ENCODE measurements around the gene GRAP2. TPM values are rescaled to one million over a fixed set of nuclear protein-coding genes. Genes with fewer than 3 reads are reported as not detected.
A peak's percentile ranks its signal among the peaks of the same experiment; 100 is the strongest.

The GRAP2 gene
- total and polyA plus RNA-seq, 10 of the 15 experiments (the other 5 are each of a cell fraction or from before 2014, with no cell fraction given), result 3.3 to 79.1 (median 59.6) TPM

DNA sequence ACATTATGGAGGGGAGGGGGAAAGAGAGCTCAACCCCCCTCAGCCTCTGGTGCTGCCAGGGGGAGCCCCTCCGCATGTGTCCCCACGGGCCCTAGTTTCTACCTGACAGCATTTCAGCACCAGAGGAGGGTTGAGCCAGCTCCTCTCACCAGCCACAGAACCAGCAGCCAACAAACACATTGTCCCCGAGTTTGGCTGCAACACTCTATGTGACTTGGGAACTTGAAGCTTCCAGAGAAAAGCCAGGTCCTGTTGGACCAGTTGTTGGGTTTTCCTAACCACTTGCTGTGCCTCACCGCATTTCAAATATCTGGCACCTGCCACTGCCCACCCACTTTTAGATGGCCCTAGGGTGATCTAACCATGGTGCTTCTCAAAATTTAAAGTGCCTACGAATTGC, 72.8 kb downstream of the GRAP2 start:
- ChIA-PET CTCF (no interaction called here), RAD21 (ENCODE audit: unreplicated experiment) (no interaction called here), SMC1A (ENCODE audit: uncharacterized antibody, unreplicated experiment) (interaction anchor here (0.8 kb wide), 1 partner anchor 228 kb away, joined by 3 read pairs; no protein-coding TSS in a partner anchor), POLR2A (interaction anchor here (1.6 kb wide), 1 partner anchor 8 kb away, joined by 3 read pairs; no protein-coding TSS in a partner anchor)
- no peak overlapping the region for H3K27ac ChIP-seq (ENCODE audit: control insufficient read depth, insufficient read depth)
- H3K79me2 ChIP-seq (ENCODE audit: control insufficient read depth, insufficient read depth, low read length), result no peaks in the 10 kb centered on the region
- peaks cover 18 to 22% of the 10 kb centered on the region in 2 experiments; a peak in 3 of 4 replicates for H3K36me3 ChIP-seq (ENCODE audit: control insufficient read depth in 2 of 2, insufficient read depth in 2 of 2, low read length in 1 of 2)
- H2AFZ ChIP-seq (ENCODE audit: control insufficient read depth, low read depth, low read length), result no peak overlapping the region
- ATAC-seq (no peak), FAIRE-seq (no peak), DNase-seq (ENCODE audit: low read depth, low spot score) (no peak)
- H4K20me1 ChIP-seq (ENCODE audit: control insufficient read depth, insufficient read depth), result no peaks in the 10 kb centered on the region
- 63% methylated on average over 5 of the region's 5 CpGs for WGBS (ENCODE audit: insufficient coverage, insufficient replicate concordance, low lambda C conversion rate, missing lambda C conversion rate)
- no peak overlapping the region for H3K4me3 ChIP-seq
- intact Hi-C loops (cut with micrococcal nuclease; ENCODE audit: unreplicated experiment), result no loop called here
- H3K4me2 ChIP-seq (ENCODE audit: control insufficient read depth, insufficient read depth), result no peak overlapping the region
- no peaks in the 10 kb centered on the region for H3K27me3 ChIP-seq (replicated peaks in 1 of 2; ENCODE audit: control insufficient read depth in 2 of 2, insufficient read depth in 2 of 2, low read length in 1 of 2)
- TF ChIP-seq POLR2AphosphoS2 (IDR thresholded peaks at IDR 0.05; ENCODE audit: low read depth, low read length), result 0 out of 2 replicates have a peak, but pooled peaks have one; percentile 45
- no peak for TF ChIP-seq SIN3A (IDR thresholded peaks at IDR 0.05; ENCODE audit: low read depth, low read length)
- no peaks in the 10 kb centered on the region for H3K4me1 ChIP-seq (ENCODE audit: control insufficient read depth, insufficient read depth, low read length)
- H3K9me3 ChIP-seq (replicated peaks; ENCODE audit: control insufficient read depth, insufficient read depth, low read length), result no peaks in the 10 kb centered on the region
- in situ Hi-C loops (cut with MboI), result no loop called here
- H3K9ac ChIP-seq (ENCODE audit: control insufficient read depth, insufficient read depth, low read length), result no peak overlapping the region
- no TSS peak for BruUV-seq (replicated peaks)

DNA sequence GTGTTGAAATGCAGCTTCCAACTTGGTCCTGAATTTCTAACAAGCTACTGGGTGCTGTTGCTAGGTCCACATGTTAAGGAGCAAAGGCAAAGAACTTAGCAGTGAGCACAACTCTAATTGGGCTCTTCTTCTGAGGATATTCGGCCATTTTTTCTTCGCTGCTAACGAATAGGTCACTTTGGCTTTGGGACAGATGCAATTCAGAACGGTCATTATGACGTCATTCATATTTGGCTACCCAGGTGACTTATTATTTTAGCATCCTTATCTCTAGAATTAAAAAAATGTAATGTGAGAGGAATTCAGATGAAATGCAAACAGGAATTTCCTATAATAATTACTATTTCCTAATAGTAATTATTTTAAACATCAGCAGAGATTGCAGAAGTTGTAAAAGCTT, 73.2 kb downstream of the GRAP2 start:
- intact Hi-C loops (cut with micrococcal nuclease; ENCODE audit: unreplicated experiment), result no loop called here
- 89% methylated on average over 5 of the region's 5 CpGs for WGBS (ENCODE audit: insufficient coverage, insufficient replicate concordance, low lambda C conversion rate, missing lambda C conversion rate)
- in situ Hi-C loops (cut with MboI), result no loop called here
- no peak overlapping the region for H3K4me2 ChIP-seq (ENCODE audit: control insufficient read depth, insufficient read depth)
- no peak overlapping the region for H3K27ac ChIP-seq (ENCODE audit: control insufficient read depth, insufficient read depth)
- no peaks in the 10 kb centered on the region for H4K20me1 ChIP-seq (ENCODE audit: control insufficient read depth, insufficient read depth)
- no peaks in the 10 kb centered on the region for H3K79me2 ChIP-seq (ENCODE audit: control insufficient read depth, insufficient read depth, low read length)
- ChIA-PET SMC1A (ENCODE audit: uncharacterized antibody, unreplicated experiment) (interaction anchor here (0.8 kb wide), 1 partner anchor 228 kb away, joined by 3 read pairs; no protein-coding TSS in a partner anchor), RAD21 (ENCODE audit: unreplicated experiment) (no interaction called here), CTCF (no interaction called here), POLR2A (interaction anchor here (1.6 kb wide), 1 partner anchor 8 kb away, joined by 3 read pairs; no protein-coding TSS in a partner anchor)
- no peak overlapping the region for H2AFZ ChIP-seq (ENCODE audit: control insufficient read depth, low read depth, low read length)
- H3K9me3 ChIP-seq (replicated peaks; ENCODE audit: control insufficient read depth, insufficient read depth, low read length), result no peaks in the 10 kb centered on the region
- DNase-seq (ENCODE audit: low read depth, low spot score) (no peak), FAIRE-seq (no peak), ATAC-seq (no peak)
- H3K27me3 ChIP-seq (replicated peaks in 1 of 2; ENCODE audit: control insufficient read depth in 2 of 2, insufficient read depth in 2 of 2, low read length in 1 of 2), result no peaks in the 10 kb centered on the region
- BruUV-seq (replicated peaks), result no TSS peak
- no peaks in the 10 kb centered on the region for H3K4me1 ChIP-seq (ENCODE audit: control insufficient read depth, insufficient read depth, low read length)
- no peak overlapping the region for H3K4me3 ChIP-seq
- H3K36me3 ChIP-seq (ENCODE audit: control insufficient read depth in 2 of 2, insufficient read depth in 2 of 2, low read length in 1 of 2), result peaks cover 16 to 22% of the 10 kb centered on the region in 2 experiments; a peak in 3 of 4 replicates
- no peak overlapping the region for H3K9ac ChIP-seq (ENCODE audit: control insufficient read depth, insufficient read depth, low read length)
- TF ChIP-seq, protein P1, sequence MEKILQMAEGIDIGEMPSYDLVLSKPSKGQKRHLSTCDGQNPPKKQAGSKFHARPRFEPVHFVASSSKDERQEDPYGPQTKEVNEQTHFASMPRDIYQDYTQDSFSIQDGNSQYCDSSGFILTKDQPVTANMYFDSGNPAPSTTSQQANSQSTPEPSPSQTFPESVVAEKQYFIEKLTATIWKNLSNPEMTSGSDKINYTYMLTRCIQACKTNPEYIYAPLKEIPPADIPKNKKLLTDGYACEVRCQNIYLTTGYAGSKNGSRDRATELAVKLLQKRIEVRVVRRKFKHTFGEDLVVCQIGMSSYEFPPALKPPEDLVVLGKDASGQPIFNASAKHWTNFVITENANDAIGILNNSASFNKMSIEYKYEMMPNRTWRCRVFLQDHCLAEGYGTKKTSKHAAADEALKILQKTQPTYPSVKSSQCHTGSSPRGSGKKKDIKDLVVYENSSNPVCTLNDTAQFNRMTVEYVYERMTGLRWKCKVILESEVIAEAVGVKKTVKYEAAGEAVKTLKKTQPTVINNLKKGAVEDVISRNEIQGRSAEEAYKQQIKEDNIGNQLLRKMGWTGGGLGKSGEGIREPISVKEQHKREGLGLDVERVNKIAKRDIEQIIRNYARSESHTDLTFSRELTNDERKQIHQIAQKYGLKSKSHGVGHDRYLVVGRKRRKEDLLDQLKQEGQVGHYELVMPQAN (conservative IDR thresholded peaks at IDR 0.05), result no peak
- no peak for TF ChIP-seq MTA3 (IDR thresholded peaks at IDR 0.05; ENCODE audit: borderline replicate concordance, low read length)
- TF ChIP-seq YY1 (IDR thresholded peaks at IDR 0.05; ENCODE audit: low read depth, low read length), result no peak
- TF ChIP-seq, protein P2, sequence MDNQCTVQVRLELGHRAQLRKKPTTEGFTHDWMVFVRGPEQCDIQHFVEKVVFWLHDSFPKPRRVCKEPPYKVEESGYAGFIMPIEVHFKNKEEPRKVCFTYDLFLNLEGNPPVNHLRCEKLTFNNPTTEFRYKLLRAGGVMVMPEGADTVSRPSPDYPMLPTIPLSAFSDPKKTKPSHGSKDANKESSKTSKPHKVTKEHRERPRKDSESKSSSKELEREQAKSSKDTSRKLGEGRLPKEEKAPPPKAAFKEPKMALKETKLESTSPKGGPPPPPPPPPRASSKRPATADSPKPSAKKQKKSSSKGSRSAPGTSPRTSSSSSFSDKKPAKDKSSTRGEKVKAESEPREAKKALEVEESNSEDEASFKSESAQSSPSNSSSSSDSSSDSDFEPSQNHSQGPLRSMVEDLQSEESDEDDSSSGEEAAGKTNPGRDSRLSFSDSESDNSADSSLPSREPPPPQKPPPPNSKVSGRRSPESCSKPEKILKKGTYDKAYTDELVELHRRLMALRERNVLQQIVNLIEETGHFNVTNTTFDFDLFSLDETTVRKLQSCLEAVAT (IDR thresholded peaks at IDR 0.05), result no peak
- TF ChIP-seq, protein P3, sequence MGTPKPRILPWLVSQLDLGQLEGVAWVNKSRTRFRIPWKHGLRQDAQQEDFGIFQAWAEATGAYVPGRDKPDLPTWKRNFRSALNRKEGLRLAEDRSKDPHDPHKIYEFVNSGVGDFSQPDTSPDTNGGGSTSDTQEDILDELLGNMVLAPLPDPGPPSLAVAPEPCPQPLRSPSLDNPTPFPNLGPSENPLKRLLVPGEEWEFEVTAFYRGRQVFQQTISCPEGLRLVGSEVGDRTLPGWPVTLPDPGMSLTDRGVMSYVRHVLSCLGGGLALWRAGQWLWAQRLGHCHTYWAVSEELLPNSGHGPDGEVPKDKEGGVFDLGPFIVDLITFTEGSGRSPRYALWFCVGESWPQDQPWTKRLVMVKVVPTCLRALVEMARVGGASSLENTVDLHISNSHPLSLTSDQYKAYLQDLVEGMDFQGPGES (IDR thresholded peaks at IDR 0.05), result no peak
- TF ChIP-seq, protein P4, sequence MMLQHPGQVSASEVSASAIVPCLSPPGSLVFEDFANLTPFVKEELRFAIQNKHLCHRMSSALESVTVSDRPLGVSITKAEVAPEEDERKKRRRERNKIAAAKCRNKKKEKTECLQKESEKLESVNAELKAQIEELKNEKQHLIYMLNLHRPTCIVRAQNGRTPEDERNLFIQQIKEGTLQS (IDR thresholded peaks at IDR 0.05; ENCODE audit: borderline replicate concordance, extremely low read depth, low read depth, low read length), result no peak
- TF ChIP-seq RAD21 (IDR thresholded peaks at IDR 0.05; ENCODE audit: insufficient read depth, low read depth, low read length), result no peak
- TF ChIP-seq ESRRA (IDR thresholded peaks at IDR 0.05; ENCODE audit: low read length), result no peak
- no peak for TF ChIP-seq ZBED1 (IDR thresholded peaks at IDR 0.05; ENCODE audit: borderline replicate concordance)
- TF ChIP-seq SRF (IDR thresholded peaks at IDR 0.05; ENCODE audit: low read depth in 2 of 2, low read length in 2 of 2), result no peak
- TF ChIP-seq EZH2 (IDR thresholded peaks at IDR 0.05; ENCODE audit: borderline replicate concordance, control insufficient read depth, low read depth, low read length), result no peak
